ENCODE data around the gene DBN1.

DNA sequence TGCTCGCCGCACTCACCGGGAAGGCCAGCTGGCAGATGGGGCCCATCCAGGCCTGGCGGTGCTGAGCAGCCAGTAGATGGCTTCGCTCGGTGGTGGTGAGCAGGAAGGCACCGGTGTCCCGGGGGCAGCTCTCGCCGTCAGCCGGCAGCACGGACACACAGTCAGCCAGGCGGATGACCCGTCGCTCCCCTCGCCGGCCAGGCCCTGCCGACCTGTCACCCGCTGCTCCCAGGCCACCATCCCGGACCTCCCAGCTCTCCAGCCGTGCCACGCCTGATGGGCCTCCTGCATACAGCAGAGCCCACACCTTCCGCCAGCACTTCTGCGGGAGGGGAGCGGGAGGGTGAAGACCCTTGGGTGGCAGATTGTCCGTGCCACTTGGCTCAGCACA is 34.8 kb upstream of the DBN1 start:
- TF ChIP-seq CTCF (IDR thresholded peaks at IDR 0.05 in 8 of 11, conservative IDR thresholded peaks at IDR 0.05 in 3 of 11) (peak in 1 of 11 experiments; percentile 2), POLR2A (IDR thresholded peaks at IDR 0.05) (no peak)
